ENCODE measurements around the gene GOLGA6L7.

GRCh38 chr15:28873006-28873405 lies 24.6 kb upstream of the GOLGA6L7 start:
- TF ChIP-seq CTCF (IDR thresholded peaks at IDR 0.05; ENCODE audit: control extremely low read depth in 1 of 3, insufficient read depth in 1 of 3, low read depth in 1 of 3, low read length in 3 of 3), result no peak
- TF ChIP-seq RNF2 (IDR thresholded peaks at IDR 0.05; ENCODE audit: borderline replicate concordance, low read depth, low read length, missing control alignments, poor library complexity, severe bottlenecking), result no peak
- TF ChIP-seq RAD21 (IDR thresholded peaks at IDR 0.05 in 1 of 2, conservative IDR thresholded peaks at IDR 0.05 in 1 of 2; ENCODE audit: low read depth in 2 of 2, low read length in 2 of 2), result no peak
- no peak for TF ChIP-seq POLR2AphosphoS5 (IDR thresholded peaks at IDR 0.05; ENCODE audit: low read depth, low read length)
- TF ChIP-seq KDM5A (IDR thresholded peaks at IDR 0.05; ENCODE audit: low read length), result no peak
- TF ChIP-seq EP300 (IDR thresholded peaks at IDR 0.05; ENCODE audit: borderline replicate concordance in 1 of 2, low read depth in 2 of 2, low read length in 2 of 2), result no peak
